ENCODE data around the gene SAMM50.

DNA sequence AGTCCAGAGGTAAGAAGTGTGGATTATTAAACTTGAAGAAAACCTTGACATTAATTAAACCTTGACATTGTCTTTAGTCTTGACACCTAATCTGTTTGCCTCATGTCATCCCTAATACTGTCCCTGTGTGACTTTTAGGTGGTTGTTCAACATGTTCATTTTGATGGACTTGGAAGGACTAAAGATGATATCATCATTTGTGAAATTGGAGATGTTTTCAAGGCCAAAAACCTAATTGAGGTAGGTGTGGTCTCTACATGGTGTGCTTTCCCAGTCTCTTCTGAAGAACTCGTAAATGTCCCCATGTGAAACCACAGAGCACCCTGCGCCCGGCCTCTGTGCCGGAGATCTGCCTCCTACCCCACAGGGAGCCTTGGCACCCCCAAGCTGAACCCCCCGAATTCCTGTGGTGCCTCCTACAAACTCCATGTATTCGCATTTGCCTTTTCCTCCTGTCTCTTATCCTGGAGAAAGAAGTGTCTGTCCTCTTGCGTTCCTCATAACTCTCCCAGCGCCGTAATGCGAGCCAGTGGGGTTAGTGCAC lies 9.1 kb downstream of the SAMM50 start:
- no peak for TF ChIP-seq POLR2A (IDR thresholded peaks at IDR 0.05)
- TF ChIP-seq, protein P1, sequence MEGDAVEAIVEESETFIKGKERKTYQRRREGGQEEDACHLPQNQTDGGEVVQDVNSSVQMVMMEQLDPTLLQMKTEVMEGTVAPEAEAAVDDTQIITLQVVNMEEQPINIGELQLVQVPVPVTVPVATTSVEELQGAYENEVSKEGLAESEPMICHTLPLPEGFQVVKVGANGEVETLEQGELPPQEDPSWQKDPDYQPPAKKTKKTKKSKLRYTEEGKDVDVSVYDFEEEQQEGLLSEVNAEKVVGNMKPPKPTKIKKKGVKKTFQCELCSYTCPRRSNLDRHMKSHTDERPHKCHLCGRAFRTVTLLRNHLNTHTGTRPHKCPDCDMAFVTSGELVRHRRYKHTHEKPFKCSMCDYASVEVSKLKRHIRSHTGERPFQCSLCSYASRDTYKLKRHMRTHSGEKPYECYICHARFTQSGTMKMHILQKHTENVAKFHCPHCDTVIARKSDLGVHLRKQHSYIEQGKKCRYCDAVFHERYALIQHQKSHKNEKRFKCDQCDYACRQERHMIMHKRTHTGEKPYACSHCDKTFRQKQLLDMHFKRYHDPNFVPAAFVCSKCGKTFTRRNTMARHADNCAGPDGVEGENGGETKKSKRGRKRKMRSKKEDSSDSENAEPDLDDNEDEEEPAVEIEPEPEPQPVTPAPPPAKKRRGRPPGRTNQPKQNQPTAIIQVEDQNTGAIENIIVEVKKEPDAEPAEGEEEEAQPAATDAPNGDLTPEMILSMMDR (IDR thresholded peaks at IDR 0.05), result no peak
- TF ChIP-seq POLR2AphosphoS5 (IDR thresholded peaks at IDR 0.05; ENCODE audit: insufficient read depth in 1 of 2, low read depth in 1 of 2), result no peak
